Measurements from ENCODE around the gene HOMER2. TPM values are rescaled to one million over a fixed set of nuclear protein-coding genes. Genes with fewer than 3 reads are reported as not detected.
A peak's percentile ranks its signal among the peaks of the same experiment; 100 is the strongest.
"Not testable (repeated sequence)": the region's sequence is repeated elsewhere in the genome, so short reads cannot be mapped to it uniquely, and the experiment has no call there.

The HOMER2 gene
- total RNA-seq, 1 donor from 2014 or later = 48.8 TPM

GRCh38 chr15:82831894-82832600 lies 120.5 kb downstream of the HOMER2 start:
- peak overlapping the region; percentile 7 for H3K4me3 ChIP-seq (ENCODE audit: low read depth, low read length)
- no peak for DNase-seq (ENCODE audit: low read depth)
- no peak for TF ChIP-seq CTCF (conservative IDR thresholded peaks at IDR 0.05; ENCODE audit: low read depth, low read length)

- H3K4me3 ChIP-seq (ENCODE audit: low read depth, low read length) = no peak overlapping the region
- no peak for DNase-seq (ENCODE audit: low read depth)
- no peak for TF ChIP-seq CTCF (conservative IDR thresholded peaks at IDR 0.05; ENCODE audit: low read depth, low read length)
Measured at GRCh38 chr15:82830427-82831173, 121.9 kb downstream of the HOMER2 start.

GRCh38 chr15:82829234-82829633 lies 123.3 kb downstream of the HOMER2 start:
- TF ChIP-seq CTCF (conservative IDR thresholded peaks at IDR 0.05; ENCODE audit: low read depth, low read length) = no peak
- no peak for DNase-seq (ENCODE audit: low read depth)
- no peak overlapping the region for H3K4me3 ChIP-seq (ENCODE audit: low read depth, low read length)

- DNase-seq (ENCODE audit: low read depth) = peak; percentile 96
- no peak for TF ChIP-seq CTCF (conservative IDR thresholded peaks at IDR 0.05; ENCODE audit: low read depth, low read length)
- H3K4me3 ChIP-seq (ENCODE audit: low read depth, low read length) = no peak overlapping the region
Measured at GRCh38 chr15:82828075-82828474, 124.4 kb downstream of the HOMER2 start.

- no peak for DNase-seq (ENCODE audit: low read depth)
- TF ChIP-seq CTCF (conservative IDR thresholded peaks at IDR 0.05; ENCODE audit: low read depth, low read length) = no peak
- no peak overlapping the region for H3K4me3 ChIP-seq (ENCODE audit: low read depth, low read length)
Measured at GRCh38 chr15:82823049-82823448, 129.5 kb downstream of the HOMER2 start.

- not testable (repeated sequence) for H3K4me3 ChIP-seq (ENCODE audit: low read depth, low read length); DNase-seq (ENCODE audit: low read depth)
Measured at GRCh38 chr15:82821851-82822250, 130.7 kb downstream of the HOMER2 start.

GRCh38 chr15:82821396-82821795 lies 131.1 kb downstream of the HOMER2 start:
- peak; percentile 74 for DNase-seq (ENCODE audit: low read depth)
- H3K4me3 ChIP-seq (ENCODE audit: low read depth, low read length) = not testable (repeated sequence)

- no peak overlapping the region for H3K4me3 ChIP-seq (ENCODE audit: low read depth, low read length)
- no peak for DNase-seq (ENCODE audit: low read depth)
- TF ChIP-seq CTCF (conservative IDR thresholded peaks at IDR 0.05; ENCODE audit: low read depth, low read length) = no peak
Measured at GRCh38 chr15:82820128-82820527, 132.4 kb downstream of the HOMER2 start.
